NCI-H510A treated with DMSO at 0.1 percent for 48 hours (cell line): Measurements from ENCODE around the gene PAXIP1.
"Not testable (repeated sequence)": the region's sequence is repeated elsewhere in the genome, so short reads cannot be mapped to it uniquely, and the experiment has no call there.

Source experiments
- DNase-seq: peaks from one replicate; lab custom pipeline; 2025; lab: John Stamatoyannopoulos, UW

The PAXIP1 gene

GRCh38 chr7:154942691-154943090 lies 60.2 kb downstream of the PAXIP1 start:
- no peak for DNase-seq

GRCh38 chr7:154937837-154938236 lies 65.1 kb downstream of the PAXIP1 start:
- no peak for DNase-seq

- not testable (repeated sequence) for DNase-seq
Observed at GRCh38 chr7:154934353-154934952, 68.5 kb downstream of the PAXIP1 start.

- no peak for DNase-seq
Observed at GRCh38 chr7:154931906-154932305, 71.0 kb downstream of the PAXIP1 start.

- no peak for DNase-seq
Observed at GRCh38 chr7:154929006-154929726, 73.8 kb downstream of the PAXIP1 start.

- DNase-seq = peak; percentile 86
Observed at GRCh38 chr7:154928136-154929005, 74.6 kb downstream of the PAXIP1 start.

GRCh38 chr7:154927624-154928125 lies 75.2 kb downstream of the PAXIP1 start:
- peak; percentile 66 for DNase-seq

GRCh38 chr7:154922472-154922871 lies 80.5 kb downstream of the PAXIP1 start:
- not testable (repeated sequence) for DNase-seq

GRCh38 chr7:154919344-154920225 lies 83.3 kb downstream of the PAXIP1 start:
- no peak for DNase-seq

GRCh38 chr7:154918741-154919140 lies 84.2 kb downstream of the PAXIP1 start:
- no peak for DNase-seq

GRCh38 chr7:154918266-154918665 lies 84.7 kb downstream of the PAXIP1 start:
- no peak for DNase-seq

GRCh38 chr7:154917808-154918160 lies 85.1 kb downstream of the PAXIP1 start:
- DNase-seq = no peak

- DNase-seq = no peak
Observed at GRCh38 chr7:154916856-154917807, 85.8 kb downstream of the PAXIP1 start.

- DNase-seq = no peak
Observed at GRCh38 chr7:154916381-154916780, 86.5 kb downstream of the PAXIP1 start.

- DNase-seq = no peak
Observed at GRCh38 chr7:154915600-154915999, 87.3 kb downstream of the PAXIP1 start.

- DNase-seq = no peak
Observed at GRCh38 chr7:154914996-154915380, 87.9 kb downstream of the PAXIP1 start.

GRCh38 chr7:154914308-154914995 lies 88.5 kb downstream of the PAXIP1 start:
- no peak for DNase-seq

GRCh38 chr7:154913638-154914307 lies 89.2 kb downstream of the PAXIP1 start:
- peak; percentile 61 for DNase-seq
